AML-193 (cell line): ENCODE results near the gene SCAF1.
"Not testable (repeated sequence)": the region's sequence is repeated elsewhere in the genome, so short reads cannot be mapped to it uniquely, and the experiment has no call there.

Experiments used
- DNase-seq, 2 experiments: peaks; one replicate each; lab custom pipeline; 2025; lab: John Stamatoyannopoulos, UW

Gene SCAF1

DNA sequence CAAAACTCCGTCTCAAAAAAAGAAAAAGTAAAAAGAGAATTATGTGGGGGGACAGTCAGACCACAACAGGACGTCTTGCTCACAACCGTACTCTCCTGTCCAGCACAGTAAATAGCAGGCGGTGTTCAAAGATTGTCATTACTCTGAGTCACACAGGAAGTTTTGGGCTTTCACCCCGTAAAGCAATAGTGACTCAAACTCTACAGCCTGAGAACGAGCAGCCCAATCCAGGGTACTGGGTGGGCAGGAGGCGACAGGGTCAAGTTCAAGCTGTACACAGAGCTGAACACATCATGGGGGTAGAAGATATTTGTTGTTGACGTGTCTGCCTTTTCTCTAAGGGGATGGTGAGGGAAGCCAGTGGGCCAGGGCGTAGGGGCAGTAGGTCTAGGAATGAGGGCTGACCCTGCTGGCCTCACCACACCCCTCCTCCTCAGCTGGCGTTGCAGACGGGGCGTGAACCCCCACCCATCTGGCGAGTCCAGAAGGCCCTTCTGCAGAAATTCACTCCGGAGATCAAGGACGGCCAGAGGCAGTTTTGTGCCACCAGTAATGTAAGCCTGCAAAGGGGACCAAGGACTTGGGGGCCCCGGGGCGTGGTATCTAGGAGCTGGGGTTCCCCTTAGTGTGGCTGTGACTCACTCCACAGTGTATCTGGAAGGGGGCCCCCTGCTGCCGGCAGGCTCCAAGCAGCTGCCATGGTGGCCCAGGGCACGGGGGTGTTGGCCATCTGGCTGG lies 27.7 kb upstream of the SCAF1 start:
- DNase-seq, result no peak

DNA sequence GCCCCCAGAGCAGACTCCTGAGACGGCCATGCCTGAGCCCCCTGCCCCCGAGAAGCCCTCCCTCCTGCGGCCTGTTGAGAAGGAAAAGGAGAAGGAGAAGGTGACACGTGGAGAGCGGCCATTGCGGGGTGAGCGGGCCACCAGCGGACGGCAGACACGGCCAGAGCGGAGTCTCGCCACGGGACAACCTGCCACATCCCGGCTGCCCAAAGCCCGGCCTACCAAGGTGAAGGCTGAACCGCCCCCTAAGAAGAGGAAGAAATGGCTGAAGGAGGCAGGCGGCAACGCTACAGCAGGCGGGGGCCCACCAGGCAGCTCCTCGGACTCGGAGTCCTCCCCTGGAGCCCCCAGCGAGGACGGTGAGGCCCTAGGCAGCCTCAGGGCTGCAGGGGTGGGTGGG lies 26.1 kb upstream of the SCAF1 start:
- DNase-seq, result no peak

DNA sequence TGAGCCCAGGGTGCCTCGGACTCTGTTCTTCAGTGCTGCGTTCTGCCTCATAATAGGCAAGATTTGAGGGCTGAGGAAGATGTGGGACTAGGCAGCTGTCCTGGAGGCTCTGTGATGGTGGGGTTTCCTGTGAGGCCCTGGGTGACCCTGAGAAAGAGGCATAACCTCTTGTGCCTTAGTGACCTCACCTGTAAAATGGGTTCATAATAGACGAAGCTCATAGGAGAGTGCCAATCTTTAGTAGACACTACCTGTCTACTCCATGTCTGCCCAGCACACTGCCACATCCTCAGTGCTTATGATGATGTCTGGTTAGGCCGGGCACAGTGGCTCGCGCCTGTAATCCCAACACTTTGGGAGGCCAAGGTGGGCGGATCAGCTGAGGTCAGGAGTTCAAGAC lies 25.5 kb upstream of the SCAF1 start:
- no peak for DNase-seq

DNA sequence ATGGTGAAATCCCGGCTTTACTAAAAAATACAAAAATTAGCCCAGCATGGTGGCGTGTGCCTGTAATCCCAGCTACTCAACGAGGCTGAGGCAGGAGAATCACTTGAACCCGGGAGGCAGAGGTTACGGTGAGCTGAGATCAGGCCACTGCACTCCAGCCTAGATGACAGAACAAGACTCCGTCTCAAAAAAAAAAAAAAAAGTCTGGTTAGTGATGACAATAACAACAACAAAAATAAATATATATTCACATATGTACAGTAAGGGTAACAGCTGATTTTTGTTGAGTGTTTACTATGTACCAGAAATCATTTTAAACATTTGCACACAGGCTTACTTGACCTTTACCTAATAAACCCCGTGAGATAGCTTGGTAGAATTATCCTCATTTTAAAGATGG lies 25.1 kb upstream of the SCAF1 start:
- no peak for DNase-seq

DNA sequence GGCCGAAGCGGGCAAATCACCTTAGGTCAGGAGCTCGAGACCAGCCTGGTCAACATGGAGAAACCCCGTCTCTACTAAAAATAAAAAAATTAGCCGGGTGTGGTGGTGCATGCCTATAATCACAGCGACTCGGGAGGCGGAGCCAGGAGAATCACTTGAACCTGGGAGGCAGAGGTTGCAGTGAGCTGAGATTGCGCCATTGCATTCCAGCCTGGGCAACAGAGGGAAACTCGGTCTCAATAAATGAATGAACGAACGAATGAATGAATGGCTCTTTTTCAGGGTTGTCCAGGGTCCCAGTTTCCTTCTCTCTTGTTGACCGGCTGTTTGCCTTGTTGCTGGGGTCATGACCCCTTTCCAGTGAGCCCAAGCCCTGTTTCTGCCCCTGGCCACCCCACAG lies 24.1 kb upstream of the SCAF1 start:
- not testable (repeated sequence) for DNase-seq

DNA sequence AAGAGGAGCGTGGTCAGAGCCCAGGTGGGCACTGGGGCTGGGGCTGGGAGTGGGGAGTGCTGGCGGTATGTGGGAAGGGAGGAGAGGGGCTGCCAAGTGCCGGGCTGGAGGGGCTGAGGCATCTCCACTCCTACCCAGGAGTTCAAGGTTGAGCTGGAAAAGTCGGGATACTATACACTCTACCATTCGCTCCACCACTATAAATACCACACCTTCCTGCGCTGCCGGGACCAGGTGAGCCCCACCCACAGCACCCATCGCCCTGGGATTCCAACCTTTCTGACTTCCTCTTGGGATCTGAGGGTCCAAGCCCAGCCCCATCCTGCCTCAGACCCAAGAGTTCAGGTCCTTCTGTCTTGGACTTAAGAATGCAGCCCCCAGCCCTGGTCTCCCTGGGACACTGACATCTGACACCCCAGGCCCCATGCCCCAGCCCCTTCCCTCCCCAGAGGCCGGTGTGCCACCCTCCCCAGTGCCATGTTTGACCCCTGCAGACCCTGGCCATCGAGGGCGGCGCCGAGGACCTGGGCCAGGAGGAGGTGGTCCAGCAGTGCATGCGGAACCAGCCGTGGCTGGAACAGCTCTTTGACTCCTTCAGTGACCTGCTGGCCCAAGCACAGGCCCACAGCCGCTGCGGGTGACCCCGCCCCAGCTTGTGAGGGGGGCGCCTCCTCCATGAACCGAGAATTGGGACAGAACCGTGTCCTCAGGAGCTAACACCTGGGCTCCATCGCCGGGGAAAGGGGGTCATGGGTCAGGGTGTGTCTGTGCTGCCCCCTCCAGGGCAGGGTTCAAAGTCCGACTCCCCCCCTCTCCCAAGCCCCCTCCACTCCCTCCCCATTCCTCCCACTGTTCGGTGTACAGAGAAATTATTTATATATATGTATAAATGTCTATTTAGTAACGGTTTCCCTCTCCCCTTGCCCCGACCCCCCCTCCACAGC lies 16.8 kb upstream of the SCAF1 start:
- DNase-seq, result no peak

DNA sequence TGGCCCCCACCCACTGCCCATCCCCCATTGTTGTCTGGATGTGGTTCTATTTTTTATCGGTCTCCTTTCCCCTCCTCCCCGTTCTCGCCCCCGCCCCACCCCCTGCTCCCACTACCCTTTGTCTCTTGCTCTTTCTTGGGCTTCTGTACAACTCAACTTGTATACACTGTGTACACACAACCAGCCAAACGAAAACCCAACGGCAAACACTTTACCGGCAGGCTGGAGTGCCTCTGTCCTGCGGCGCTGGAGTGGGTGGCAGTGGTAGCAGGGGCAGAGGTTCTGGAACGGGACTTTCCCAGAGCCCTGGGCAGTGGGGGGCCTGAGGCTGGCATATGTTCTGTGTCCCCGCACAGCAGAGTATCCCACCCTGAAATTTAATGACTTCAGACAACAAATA lies 15.8 kb upstream of the SCAF1 start:
- no peak for DNase-seq

DNA sequence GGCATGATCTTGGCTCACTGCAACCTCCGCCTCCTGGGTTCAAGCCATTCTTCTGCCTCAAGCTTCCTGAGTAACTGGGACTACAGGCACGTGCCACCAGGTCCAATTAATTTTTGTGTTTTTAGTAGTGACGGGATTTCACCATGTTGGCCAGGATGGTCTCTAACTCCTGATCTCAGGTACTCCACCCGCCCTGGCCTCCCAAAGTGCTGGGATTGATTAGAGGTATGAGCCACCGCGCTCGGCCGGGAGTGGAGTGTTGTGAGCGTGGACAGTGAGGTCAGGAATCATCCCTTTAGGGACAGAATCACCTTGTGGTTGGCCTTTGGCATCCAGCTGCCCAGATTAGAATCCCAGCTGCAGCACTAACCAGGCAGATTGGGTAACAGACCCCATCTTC lies 12.3 kb upstream of the SCAF1 start:
- no peak for DNase-seq

DNA sequence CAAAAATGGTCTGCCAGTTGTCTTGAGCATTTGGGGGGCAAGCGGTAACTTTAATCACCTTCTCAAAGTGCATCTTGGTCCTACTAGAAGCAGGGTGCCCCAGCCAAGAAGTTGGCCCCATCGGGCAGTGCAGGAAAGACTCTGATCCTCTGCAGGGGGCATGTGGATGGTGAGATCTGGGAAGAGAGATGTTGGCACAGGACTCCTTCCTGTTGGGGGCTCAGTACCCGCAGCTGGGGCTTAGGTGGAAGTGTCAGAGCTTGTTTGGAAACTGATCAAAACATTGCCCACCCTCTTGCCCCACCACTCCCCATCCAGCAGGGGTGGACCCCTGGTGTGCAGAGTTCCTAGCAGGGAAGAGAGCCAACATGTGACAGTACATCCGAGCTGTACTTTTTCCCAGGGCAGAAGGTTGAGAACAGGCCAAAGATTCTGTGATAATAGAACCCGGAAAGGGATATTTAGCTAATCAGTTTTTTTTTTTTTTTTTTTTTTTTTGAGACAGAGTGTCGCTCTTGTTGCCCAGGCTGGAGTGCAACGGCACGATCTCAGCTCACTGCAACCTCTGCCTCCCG lies 10.9 kb upstream of the SCAF1 start:
- no peak for DNase-seq

DNA sequence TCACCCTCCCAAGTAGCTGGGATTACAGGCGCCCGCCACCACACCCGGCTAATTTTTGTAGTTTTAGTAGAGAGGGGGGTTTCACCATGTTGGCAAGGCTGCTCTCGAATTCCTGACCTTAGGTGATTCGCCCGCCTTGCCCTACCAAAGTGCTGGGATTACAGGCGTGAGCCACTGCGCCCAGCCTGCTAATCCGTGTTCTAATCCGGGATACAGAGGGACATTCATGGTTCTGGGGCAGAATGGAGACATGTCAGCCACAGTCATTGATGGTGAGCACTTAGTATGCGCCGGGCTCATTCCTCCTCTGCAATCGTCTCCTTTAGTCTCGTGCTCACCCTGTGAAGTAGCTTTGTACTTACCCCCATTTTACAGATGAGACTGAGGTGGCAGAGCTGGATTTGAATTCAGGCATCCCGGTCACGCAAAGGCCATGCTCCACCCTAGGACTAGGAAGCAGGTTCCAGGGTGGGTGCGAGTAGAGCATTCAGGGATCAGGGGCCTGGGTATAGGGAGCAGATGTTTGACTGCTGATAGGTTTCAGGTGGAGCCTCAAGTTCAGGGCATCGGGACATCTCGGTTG lies 10.3 kb upstream of the SCAF1 start:
- no peak for DNase-seq

DNA sequence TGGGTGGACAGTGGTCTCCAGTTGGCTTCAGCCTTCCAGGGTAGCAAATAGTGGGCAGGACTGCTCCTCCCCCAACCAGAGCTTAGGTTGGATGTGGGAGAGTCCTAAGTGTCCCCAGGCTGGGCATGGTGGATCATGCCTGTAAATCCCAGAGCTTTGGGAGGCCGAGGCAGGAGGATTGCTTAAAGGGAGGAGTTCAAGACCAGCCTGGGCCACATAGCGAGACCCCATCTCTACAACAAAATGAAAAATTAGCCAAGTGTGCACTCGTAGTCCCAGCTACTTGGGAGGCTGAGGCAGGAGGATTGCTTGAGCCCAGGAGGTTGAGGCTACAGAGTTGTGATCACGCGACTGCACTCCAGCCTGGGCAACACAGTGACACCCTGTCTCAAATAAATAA lies 9.4 kb upstream of the SCAF1 start:
- DNase-seq, result no peak

DNA sequence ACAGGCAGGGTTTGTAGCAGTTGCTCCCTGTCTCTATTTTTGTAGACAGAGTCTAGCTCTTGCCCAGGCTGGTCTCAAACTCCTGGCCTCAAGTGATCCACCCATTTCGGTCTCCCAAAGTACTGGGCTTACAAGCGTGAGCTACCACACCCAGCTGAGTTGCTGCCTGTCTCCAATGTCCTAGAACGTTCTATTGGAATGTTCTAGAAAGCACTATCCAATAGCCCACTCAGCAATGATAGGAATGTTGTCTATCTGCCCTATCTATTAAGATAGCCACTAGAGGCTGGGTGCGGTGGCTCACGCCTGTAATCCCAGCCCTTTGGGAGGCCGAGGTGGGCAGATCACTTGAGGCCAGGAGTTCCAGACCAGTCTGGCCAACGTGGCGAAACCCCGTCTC lies 8.7 kb upstream of the SCAF1 start:
- not testable (repeated sequence) for DNase-seq

DNA sequence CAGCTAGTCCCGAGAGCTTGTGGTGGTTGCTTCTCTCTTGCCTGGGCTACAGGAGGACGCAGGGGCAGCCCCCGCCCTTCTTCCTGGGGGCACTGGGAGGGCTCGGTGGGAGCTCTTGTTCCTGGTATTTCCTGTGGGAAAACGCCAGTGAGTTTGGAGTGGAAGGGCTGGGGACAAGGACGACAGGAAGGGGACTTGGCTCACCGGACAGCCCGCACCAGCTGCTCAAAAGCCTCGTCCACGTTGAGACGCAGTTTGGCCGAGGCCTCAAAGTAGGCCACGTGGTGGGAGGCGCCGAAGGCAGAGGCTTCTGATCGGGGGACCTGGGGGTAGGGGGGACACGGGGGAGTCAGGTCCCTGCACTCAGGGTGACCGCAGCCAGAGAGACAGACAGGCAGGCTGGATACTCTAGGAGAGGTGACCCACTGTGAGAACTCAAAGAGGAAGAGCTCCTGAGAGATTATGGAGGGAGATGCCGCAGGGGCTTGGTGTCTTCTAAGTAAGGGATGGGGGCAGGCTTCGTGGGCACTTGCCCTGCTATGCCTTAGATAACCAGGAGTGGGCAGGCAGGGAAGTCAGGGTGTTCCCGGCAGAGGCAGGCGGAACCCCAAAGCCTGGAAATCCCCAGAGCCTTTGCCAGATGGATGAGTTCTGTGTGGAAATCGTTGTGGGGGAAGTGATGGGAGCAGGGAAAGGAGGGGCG lies 6.3 kb upstream of the SCAF1 start:
- no peak for DNase-seq

DNA sequence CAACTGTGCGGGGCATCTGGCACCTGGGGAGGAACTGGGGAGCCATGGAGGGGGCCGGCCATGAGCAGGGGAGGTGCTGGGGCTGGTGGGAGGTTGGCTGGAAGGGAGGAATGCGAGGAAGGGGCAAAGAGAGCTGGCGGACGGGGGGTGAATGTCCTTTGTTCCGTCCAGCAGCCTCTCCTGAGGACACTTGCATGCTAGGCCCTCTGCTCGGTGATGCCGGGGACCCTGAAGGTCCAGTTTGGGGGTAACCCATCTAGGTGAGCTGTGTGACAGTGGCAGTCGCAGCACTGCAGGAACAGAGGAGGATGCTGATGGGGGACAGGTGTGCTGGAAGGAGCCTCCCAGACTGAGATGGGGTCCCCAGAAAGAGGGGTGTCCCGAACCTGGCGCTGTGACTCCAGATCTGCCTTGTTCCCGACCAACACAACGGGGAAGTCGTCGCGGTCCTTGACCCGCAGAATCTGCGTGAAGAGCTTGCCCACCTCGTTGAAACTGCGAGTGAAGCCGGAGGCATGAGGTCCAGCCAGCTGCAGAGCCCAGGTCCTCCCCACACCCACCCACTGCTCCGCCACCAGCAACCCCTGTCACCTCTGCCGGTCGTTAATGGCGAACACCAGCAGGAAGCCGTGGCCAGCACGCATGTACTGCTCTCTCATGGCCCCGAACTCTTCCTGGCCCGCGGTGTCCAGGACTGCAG lies 5.6 kb upstream of the SCAF1 start:
- no peak for DNase-seq

DNA sequence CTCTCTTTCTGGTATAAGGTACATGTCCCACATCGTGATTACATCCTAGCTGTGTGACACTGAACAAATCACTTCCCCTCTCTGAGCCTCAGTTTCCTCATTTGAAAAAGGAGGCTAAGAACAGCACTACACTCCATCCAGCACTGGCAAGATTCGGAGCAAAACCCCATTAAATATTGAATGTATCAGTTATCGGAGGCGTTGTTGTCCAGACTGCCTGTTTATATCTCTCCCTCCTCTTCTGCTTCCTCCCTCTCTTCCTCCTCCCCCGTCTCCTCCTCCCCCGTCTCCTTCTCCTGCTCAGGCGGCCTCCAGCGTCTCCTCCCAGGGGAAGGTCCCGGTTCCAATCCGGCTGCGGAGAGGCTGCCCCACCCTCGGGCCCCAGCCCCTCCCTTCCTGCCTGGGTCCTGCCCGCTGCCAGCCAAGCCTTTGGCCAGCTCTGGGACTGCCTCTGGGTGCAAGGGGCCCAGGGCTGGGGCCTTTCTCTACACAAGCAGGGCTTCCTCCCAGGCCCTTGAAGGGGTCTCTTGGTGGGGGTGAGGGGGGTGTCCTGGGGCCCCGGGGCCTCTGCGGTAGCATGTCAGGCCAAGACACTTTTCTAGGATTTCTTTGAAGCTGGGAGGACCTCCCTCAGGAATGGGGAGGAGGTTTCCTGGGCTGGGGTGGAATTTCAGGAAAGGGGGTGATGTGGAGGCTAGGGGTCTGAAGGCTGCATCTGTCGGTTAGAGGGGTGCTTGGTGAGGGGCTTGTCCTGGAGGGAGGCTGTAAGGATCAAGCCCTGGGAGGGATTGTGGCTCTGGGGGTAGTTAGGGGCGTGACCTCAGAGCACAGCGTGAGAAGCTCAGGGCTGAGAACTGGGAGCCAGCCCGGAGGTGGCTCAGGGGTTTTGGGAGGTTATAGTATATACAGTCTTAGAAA lies 3.9 kb upstream of the SCAF1 start:
- no peak for DNase-seq

DNA sequence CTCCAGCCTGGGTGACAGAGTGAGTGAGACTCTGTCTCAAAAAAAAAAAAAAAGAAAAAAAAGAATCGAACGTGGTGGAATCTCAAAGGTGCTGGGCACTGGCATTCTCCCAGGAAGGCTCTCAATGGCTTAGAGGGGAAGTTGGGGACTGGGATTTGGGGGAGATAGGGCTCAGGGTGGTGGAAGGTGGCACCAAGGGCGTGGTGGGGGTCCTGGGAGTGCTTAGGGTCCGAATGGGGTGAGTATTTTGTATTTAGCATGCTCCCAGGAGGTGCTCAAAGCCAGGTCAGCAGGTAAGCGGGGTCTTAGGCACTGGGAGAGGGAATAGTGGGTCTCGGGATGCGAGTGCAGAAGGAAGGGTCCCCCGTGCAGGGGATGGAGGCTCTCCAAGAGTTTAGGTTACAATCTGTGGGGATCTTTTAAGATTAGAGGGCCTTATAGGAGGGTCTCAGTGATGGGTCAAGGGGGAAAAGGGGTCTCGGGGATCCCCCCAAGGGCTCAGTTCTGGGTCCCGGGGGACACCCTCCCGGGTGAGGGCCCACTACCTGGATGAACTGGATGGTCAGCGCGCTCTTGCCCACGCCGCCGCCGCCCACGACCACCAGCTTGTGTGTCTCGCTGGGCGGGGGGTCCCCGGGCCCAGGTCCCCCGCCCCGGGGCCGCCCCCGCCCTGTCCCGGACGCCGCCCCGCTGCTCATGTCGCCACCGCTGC lies 2.5 kb upstream of the SCAF1 start:
- no peak for DNase-seq

DNA sequence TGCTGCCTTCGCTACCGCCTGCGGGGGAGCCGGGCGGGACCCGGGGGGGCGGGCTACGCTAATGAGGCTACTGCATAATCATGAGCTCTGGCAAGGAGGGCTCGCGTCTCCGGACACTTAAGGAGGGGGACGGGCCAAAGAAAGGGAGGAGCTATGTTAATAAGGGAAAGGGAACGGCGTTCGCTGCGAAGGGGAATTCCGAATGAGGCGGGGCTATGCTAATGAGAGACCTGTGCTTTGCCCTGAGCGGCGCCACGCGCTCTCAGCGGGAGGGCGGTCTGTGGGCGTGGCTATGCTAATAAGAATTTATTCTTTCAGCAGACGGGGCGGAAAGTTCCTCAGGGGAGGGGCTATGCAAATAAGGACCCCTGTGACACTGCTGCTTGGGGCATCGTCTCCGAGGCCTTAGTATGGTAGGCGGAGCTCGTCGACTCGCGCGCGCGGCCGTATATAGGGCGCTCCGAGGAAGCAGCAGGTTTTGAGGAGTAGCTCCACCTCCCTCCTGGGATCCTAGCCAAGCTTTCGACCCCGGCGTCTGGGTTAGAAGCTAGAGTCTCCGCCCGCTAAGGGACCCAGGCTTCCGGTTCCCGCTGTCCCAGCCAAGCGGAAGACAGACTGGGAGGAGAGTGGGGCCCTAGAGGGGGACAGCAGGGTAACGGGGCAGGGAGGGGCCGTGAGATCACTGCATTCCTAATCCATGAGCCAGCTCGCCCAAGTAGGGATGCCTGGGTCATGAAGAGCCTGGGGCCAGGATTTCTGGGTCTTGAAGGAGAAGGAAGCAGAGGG lies 1.7 kb upstream of the SCAF1 start, which contains the start of gene RRAS:
RRAS (minus strand) TSS at position 31 of the 786 bp plus-strand sequence. CDS start 45 bp downstream, outside the sequence.
- peak; percentile 99 for DNase-seq

DNA sequence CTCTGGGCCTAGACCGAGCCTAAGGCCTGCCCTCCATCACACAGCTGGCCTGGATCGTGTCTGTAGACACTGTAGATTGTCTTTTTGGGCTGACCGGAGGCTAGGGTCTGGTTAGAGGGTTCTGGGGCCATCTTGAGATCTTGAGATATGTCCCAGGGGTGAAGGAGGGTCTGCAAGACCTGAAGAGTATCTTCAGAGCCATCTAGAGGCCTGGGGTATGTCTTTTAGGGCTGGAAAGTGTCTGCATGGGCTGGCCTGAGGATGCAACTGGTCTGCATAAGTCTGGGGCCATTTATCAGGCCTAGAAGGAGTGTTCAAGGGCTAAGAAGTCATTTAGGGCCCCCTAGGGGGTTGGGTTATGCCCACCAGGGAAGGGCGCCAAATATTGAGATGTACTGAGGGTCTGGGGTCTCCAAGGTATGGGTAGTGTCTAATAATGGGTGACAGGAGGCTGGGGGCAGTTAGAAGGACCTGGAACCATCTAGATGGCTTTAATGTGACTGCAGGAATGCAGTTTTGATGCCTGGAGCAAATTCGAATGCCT lies 555 bp downstream of the SCAF1 start:
- DNase-seq, result no peak
